ENCODE measurements around the gene TCEANC. TPM values are rescaled to one million over a fixed set of nuclear protein-coding genes. Genes with fewer than 3 reads are reported as not detected.

TCEANC gene
- polyA plus RNA-seq, 1 experiment, result 1.1 TPM

GRCh38 chrX:13697455-13697854, 44.5 kb downstream of the TCEANC start:
- POLR2A ChIA-PET, result no interaction called here
- no peak overlapping the region for H3K4me3 ChIP-seq (ENCODE audit: low read depth, low read length)
- H3K27me3 ChIP-seq (ENCODE audit: control insufficient read depth, insufficient read depth, low read length), result no peaks in the 10 kb centered on the region
- no peak for DNase-seq (ENCODE audit: low read depth)
- CTCF ChIA-PET, result interaction anchor here (0.6 kb wide), 1 partner anchor 93 kb away, joined by 3 read pairs; no protein-coding TSS in a partner anchor
- TF ChIP-seq, protein P1, sequence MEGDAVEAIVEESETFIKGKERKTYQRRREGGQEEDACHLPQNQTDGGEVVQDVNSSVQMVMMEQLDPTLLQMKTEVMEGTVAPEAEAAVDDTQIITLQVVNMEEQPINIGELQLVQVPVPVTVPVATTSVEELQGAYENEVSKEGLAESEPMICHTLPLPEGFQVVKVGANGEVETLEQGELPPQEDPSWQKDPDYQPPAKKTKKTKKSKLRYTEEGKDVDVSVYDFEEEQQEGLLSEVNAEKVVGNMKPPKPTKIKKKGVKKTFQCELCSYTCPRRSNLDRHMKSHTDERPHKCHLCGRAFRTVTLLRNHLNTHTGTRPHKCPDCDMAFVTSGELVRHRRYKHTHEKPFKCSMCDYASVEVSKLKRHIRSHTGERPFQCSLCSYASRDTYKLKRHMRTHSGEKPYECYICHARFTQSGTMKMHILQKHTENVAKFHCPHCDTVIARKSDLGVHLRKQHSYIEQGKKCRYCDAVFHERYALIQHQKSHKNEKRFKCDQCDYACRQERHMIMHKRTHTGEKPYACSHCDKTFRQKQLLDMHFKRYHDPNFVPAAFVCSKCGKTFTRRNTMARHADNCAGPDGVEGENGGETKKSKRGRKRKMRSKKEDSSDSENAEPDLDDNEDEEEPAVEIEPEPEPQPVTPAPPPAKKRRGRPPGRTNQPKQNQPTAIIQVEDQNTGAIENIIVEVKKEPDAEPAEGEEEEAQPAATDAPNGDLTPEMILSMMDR (IDR thresholded peaks at IDR 0.05; ENCODE audit: insufficient read depth, low read depth, low read length), result no peak
- H3K36me3 ChIP-seq (ENCODE audit: control insufficient read depth, insufficient read depth, low read length), result peaks cover 2% of the 10 kb centered on the region; the same call in 1 of the 2 replicates

GRCh38 chrX:13697976-13698375, 45.0 kb downstream of the TCEANC start:
- no peak for DNase-seq (ENCODE audit: low read depth)
- TF ChIP-seq, protein P1 (IDR thresholded peaks at IDR 0.05; ENCODE audit: insufficient read depth, low read depth, low read length), result no peak
- CTCF ChIA-PET, result interaction anchor here (0.6 kb wide), 1 partner anchor 93 kb away, joined by 3 read pairs; no protein-coding TSS in a partner anchor
- H3K4me3 ChIP-seq (ENCODE audit: low read depth, low read length), result no peak overlapping the region
- no peaks in the 10 kb centered on the region for H3K27me3 ChIP-seq (ENCODE audit: control insufficient read depth, insufficient read depth, low read length)
- no peaks in the 10 kb centered on the region for H3K36me3 ChIP-seq (ENCODE audit: control insufficient read depth, insufficient read depth, low read length)
- POLR2A ChIA-PET, result no interaction called here

- no peaks in the 10 kb centered on the region for H3K36me3 ChIP-seq (ENCODE audit: control insufficient read depth, insufficient read depth, low read length)
- TF ChIP-seq, protein P1 (IDR thresholded peaks at IDR 0.05; ENCODE audit: insufficient read depth, low read depth, low read length), result no peak
- ChIA-PET POLR2A (interaction anchor here (0.7 kb wide), 1 partner anchor 326 kb away, joined by 7 read pairs; no protein-coding TSS in a partner anchor), CTCF (no interaction called here)
- DNase-seq (ENCODE audit: low read depth), result no peak
- H3K27me3 ChIP-seq (ENCODE audit: control insufficient read depth, insufficient read depth, low read length), result no peaks in the 10 kb centered on the region
- H3K4me3 ChIP-seq (ENCODE audit: low read depth, low read length), result no peak overlapping the region
Measured at GRCh38 chrX:13698432-13698831, 45.5 kb downstream of the TCEANC start.

DNA sequence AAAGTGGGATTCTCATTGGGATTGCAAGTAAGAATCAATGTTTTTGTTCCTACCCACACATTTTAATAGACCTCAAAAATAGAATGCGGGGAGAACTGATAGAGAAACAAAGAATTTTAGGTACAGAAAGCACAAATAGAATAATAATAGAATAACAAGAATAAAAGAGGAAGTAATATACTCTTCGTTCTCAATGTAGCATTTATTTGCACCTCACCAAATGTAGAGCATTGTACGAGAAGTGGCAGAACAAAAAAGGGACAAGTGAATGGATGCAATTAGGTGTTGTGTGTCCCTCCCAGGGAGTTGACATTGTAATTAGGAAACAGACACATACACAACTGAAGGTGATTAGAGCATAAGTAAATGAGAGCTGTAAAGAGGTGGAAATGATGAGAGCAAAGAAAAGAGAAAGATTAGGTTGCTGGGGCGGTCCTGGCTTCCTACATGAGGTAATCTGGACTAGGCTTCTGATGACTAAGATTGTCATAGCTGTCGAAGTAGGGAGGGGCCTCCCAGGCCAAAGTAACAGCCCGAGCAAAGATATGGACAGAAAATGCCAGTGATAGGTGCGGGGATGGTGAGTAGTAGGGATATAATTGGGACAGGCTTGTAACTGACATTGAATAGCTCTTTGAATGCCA, 46.4 kb downstream of the TCEANC start:
- no peak for DNase-seq (ENCODE audit: low read depth)

GRCh38 chrX:13700380-13700779, 47.4 kb downstream of the TCEANC start:
- ChIA-PET CTCF (no interaction called here), POLR2A (no interaction called here)
- TF ChIP-seq, protein P1 (IDR thresholded peaks at IDR 0.05; ENCODE audit: insufficient read depth, low read depth, low read length), result no peak
- Histone ChIP-seq H3K27me3 (ENCODE audit: control insufficient read depth, insufficient read depth, low read length) (no peaks in the 10 kb centered on the region), H3K36me3 (ENCODE audit: control insufficient read depth, insufficient read depth, low read length) (no peaks in the 10 kb centered on the region), H3K4me3 (ENCODE audit: low read depth, low read length) (no peak overlapping the region)
- no peak for DNase-seq (ENCODE audit: low read depth)

More for the DNA sequence above, 46.4 kb downstream of the TCEANC start:
- Histone ChIP-seq H3K27me3 (ENCODE audit: control insufficient read depth, insufficient read depth, low read length) (no peaks in the 10 kb centered on the region), H3K4me3 (ENCODE audit: low read depth, low read length) (no peak overlapping the region), H3K36me3 (ENCODE audit: control insufficient read depth, insufficient read depth, low read length) (no peaks in the 10 kb centered on the region)
- TF ChIP-seq, protein P1 (IDR thresholded peaks at IDR 0.05; ENCODE audit: insufficient read depth, low read depth, low read length), result no peak
- POLR2A ChIA-PET, result no interaction called here
- CTCF ChIA-PET, result no interaction called here
